HG03565 (cell line): ENCODE results near the gene STARD4.

Experiments used
- ATAC-seq: cut with Tn5 transposase; IDR thresholded peaks from one replicate; pipeline ENCODE4 v1.9.1; 2021; ENCODE audit warnings: mild to moderate bottlenecking, moderate library complexity; ENCODE audit not compliant: unreplicated experiment

STARD4 gene

GRCh38 chr5:111528056-111528455, 15.7 kb upstream of the STARD4 start:
- no peak for ATAC-seq

GRCh38 chr5:111520908-111521307, 8.6 kb upstream of the STARD4 start:
- ATAC-seq, result no peak

- ATAC-seq, result no peak
Observed at GRCh38 chr5:111518777-111519176, 6.4 kb upstream of the STARD4 start.

GRCh38 chr5:111517853-111518501, 5.6 kb upstream of the STARD4 start:
- peak; percentile 39 for ATAC-seq

- ATAC-seq, result no peak
Observed at GRCh38 chr5:111514087-111514486, 1.8 kb upstream of the STARD4 start.

- ATAC-seq, result no peak
Observed at GRCh38 chr5:111513131-111513520, 791 bp upstream of the STARD4 start.

- ATAC-seq, result peak; percentile 2
Observed at GRCh38 chr5:111511831-111512374, 432 bp downstream of the STARD4 start.

- ATAC-seq, result no peak
Observed at GRCh38 chr5:111511174-111511830, 1.0 kb downstream of the STARD4 start.

GRCh38 chr5:111509119-111509518, 3.2 kb downstream of the STARD4 start:
- no peak for ATAC-seq

GRCh38 chr5:111507276-111507675, 5.1 kb downstream of the STARD4 start:
- no peak for ATAC-seq

GRCh38 chr5:111505096-111505495, 7.2 kb downstream of the STARD4 start:
- ATAC-seq, result no peak

GRCh38 chr5:111502956-111503355, 9.4 kb downstream of the STARD4 start:
- ATAC-seq, result no peak

GRCh38 chr5:111498346-111498745, 14.0 kb downstream of the STARD4 start:
- no peak for ATAC-seq

GRCh38 chr5:111495159-111495558, 17.2 kb downstream of the STARD4 start:
- ATAC-seq, result no peak

GRCh38 chr5:111494355-111494999, 17.9 kb downstream of the STARD4 start:
- no peak for ATAC-seq

GRCh38 chr5:111493031-111493430, 19.3 kb downstream of the STARD4 start:
- ATAC-seq, result no peak

GRCh38 chr5:111488353-111488752, 24.0 kb downstream of the STARD4 start:
- no peak for ATAC-seq

- ATAC-seq, result no peak
Observed at GRCh38 chr5:111486926-111487325, 25.4 kb downstream of the STARD4 start.

GRCh38 chr5:111486055-111486454, 26.3 kb downstream of the STARD4 start:
- no peak for ATAC-seq

GRCh38 chr5:111480346-111480745, 32.0 kb downstream of the STARD4 start:
- ATAC-seq, result no peak

GRCh38 chr5:111478898-111479297, 33.4 kb downstream of the STARD4 start:
- ATAC-seq, result no peak

- no peak for ATAC-seq
Observed at GRCh38 chr5:111478266-111478665, 34.1 kb downstream of the STARD4 start.
